Esophagus muscularis mucosa (tissue), 3 donors: Measurements from ENCODE around the gene LILRA5.

ENCODE experiments used
- EP300 ChIP-seq: sonication (generic); formaldehyde crosslinking; IDR thresholded peaks from one replicate; pipeline ENCODE4 v1.6.1; 2017; ENCODE audit warnings: antibody characterized with exemption
- TF ChIP-seq, protein P1 (sequence below), 3 experiments: fragments of 200-600 bp in 2 of 3; fragments of 450-650 bp in 1 of 3; sonication (generic) in 2 of 3; IDR thresholded peaks; one replicate each; pipeline ENCODE4 v1.5.1; 2017 to 2019; ENCODE audit warnings: antibody characterized with exemption in 3 of 3, mild to moderate bottlenecking in 2 of 3, moderate library complexity in 1 of 3

- TF ChIP-seq EP300: no peak
- TF ChIP-seq, protein P1, sequence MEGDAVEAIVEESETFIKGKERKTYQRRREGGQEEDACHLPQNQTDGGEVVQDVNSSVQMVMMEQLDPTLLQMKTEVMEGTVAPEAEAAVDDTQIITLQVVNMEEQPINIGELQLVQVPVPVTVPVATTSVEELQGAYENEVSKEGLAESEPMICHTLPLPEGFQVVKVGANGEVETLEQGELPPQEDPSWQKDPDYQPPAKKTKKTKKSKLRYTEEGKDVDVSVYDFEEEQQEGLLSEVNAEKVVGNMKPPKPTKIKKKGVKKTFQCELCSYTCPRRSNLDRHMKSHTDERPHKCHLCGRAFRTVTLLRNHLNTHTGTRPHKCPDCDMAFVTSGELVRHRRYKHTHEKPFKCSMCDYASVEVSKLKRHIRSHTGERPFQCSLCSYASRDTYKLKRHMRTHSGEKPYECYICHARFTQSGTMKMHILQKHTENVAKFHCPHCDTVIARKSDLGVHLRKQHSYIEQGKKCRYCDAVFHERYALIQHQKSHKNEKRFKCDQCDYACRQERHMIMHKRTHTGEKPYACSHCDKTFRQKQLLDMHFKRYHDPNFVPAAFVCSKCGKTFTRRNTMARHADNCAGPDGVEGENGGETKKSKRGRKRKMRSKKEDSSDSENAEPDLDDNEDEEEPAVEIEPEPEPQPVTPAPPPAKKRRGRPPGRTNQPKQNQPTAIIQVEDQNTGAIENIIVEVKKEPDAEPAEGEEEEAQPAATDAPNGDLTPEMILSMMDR (IDR thresholded peaks at IDR 0.05): no peak
Observed at GRCh38 chr19:54338521-54338920, 25.6 kb upstream of the LILRA5 start.
